RWPE2 (cell line): ENCODE results near the gene NRG2.

Source experiments
- ATAC-seq: fragments of 200-7000 bp; cut with Tn5 transposase; 3 replicates; pipeline ENCODE4 v1.9.1; 2021; ENCODE audit warnings: low read depth
- DNase-seq: peaks from one replicate; pipeline ENCODE4 v3.0.0-alpha.2; 2020; ENCODE audit warnings: low spot score
- H3K27ac ChIP-seq: fragments of 450-650 bp; 2 replicates; pipeline ENCODE4 v1.5.1; 2017; ENCODE audit warnings: mild to moderate bottlenecking; ENCODE audit not compliant: poor library complexity, severe bottlenecking
- H3K27me3 ChIP-seq: fragments of 250-450 bp; sonication (Bioruptor Pico); 2 replicates; pipeline ENCODE4 v1.5.1; 2021; ENCODE audit warnings: mild to moderate bottlenecking, moderate library complexity; ENCODE audit not compliant: insufficient read depth, poor library complexity, severe bottlenecking
- H3K36me3 ChIP-seq: fragments of 250-450 bp; sonication (Bioruptor Pico); 2 replicates; pipeline ENCODE4 v1.5.1; 2020; ENCODE audit warnings: low read depth, mild to moderate bottlenecking, moderate library complexity
- H3K4me1 ChIP-seq: fragments of 250-450 bp; sonication (Bioruptor Pico); 2 replicates; pipeline ENCODE4 v1.5.1; 2021; ENCODE audit warnings: mild to moderate bottlenecking, moderate library complexity; ENCODE audit not compliant: insufficient read depth, poor library complexity, severe bottlenecking
- H3K4me3 ChIP-seq: fragments of 250-450 bp; sonication (Bioruptor Pico); 2 replicates; pipeline ENCODE4 v1.5.1; 2021; ENCODE audit warnings: mild to moderate bottlenecking, moderate library complexity; ENCODE audit not compliant: severe bottlenecking
- H3K9me3 ChIP-seq: fragments of 250-450 bp; sonication (Bioruptor Pico); 2 replicates; pipeline ENCODE4 v1.5.1; 2021; ENCODE audit warnings: mild to moderate bottlenecking, moderate library complexity; ENCODE audit not compliant: severe bottlenecking
- CTCF ChIP-seq: fragments of 450-650 bp; IDR thresholded peaks from one replicate; pipeline ENCODE4 v1.5.1; 2017; ENCODE audit warnings: mild to moderate bottlenecking, moderate library complexity; ENCODE audit not compliant: poor library complexity, severe bottlenecking

The NRG2 gene

GRCh38 chr5:139803978-139804377 lies 239.1 kb downstream of the NRG2 start:
- Histone ChIP-seq H3K4me1 (no peaks in the 10 kb centered on the region), H3K27ac (no peak overlapping the region), H3K27me3 (peaks cover 10% of the 10 kb centered on the region), H3K9me3 (no peaks in the 10 kb centered on the region), H3K36me3 (no peaks in the 10 kb centered on the region), H3K4me3 (no peak overlapping the region)
- no peak for TF ChIP-seq CTCF
- ATAC-seq, result no peak
- DNase-seq, result no peak

GRCh38 chr5:139799359-139799758 lies 243.7 kb downstream of the NRG2 start:
- Histone ChIP-seq H3K27me3 (peaks cover 52% of the 10 kb centered on the region), H3K27ac (no peak overlapping the region), H3K4me1 (no peaks in the 10 kb centered on the region), H3K4me3 (no peak overlapping the region), H3K9me3 (no peaks in the 10 kb centered on the region), H3K36me3 (no peaks in the 10 kb centered on the region)
- DNase-seq, result no peak
- no peak for ATAC-seq
- TF ChIP-seq CTCF, result no peak

GRCh38 chr5:139798883-139799282 lies 244.2 kb downstream of the NRG2 start:
- Histone ChIP-seq H3K27me3 (peaks cover 57% of the 10 kb centered on the region), H3K36me3 (no peaks in the 10 kb centered on the region), H3K4me1 (no peaks in the 10 kb centered on the region), H3K27ac (no peak overlapping the region), H3K9me3 (no peaks in the 10 kb centered on the region), H3K4me3 (no peak overlapping the region)
- ATAC-seq, result no peak
- no peak for TF ChIP-seq CTCF
- no peak for DNase-seq

GRCh38 chr5:139797856-139798510 lies 245.1 kb downstream of the NRG2 start:
- ATAC-seq, result no peak
- Histone ChIP-seq H3K4me1 (no peaks in the 10 kb centered on the region), H3K27ac (no peak overlapping the region), H3K4me3 (no peak overlapping the region), H3K9me3 (no peaks in the 10 kb centered on the region), H3K27me3 (peaks cover 63% of the 10 kb centered on the region), H3K36me3 (no peaks in the 10 kb centered on the region)
- DNase-seq, result no peak
- TF ChIP-seq CTCF, result no peak

GRCh38 chr5:139797335-139797734 lies 245.8 kb downstream of the NRG2 start:
- Histone ChIP-seq H3K27me3 (peaks cover 63% of the 10 kb centered on the region), H3K9me3 (no peaks in the 10 kb centered on the region), H3K36me3 (no peaks in the 10 kb centered on the region), H3K27ac (no peak overlapping the region), H3K4me1 (no peaks in the 10 kb centered on the region), H3K4me3 (no peak overlapping the region)
- ATAC-seq (no peak), DNase-seq (no peak)
- TF ChIP-seq CTCF, result no peak
